Fibroblast of the conjunctiva (primary cell): ENCODE data around the gene SNAP23.
A peak's percentile ranks its signal among the peaks of the same experiment; 100 is the strongest.

ENCODE experiments used
- DNase-seq: peaks from one replicate; pipeline ENCODE4 v3.0.0-alpha.2; 2010; ENCODE audit warnings: low read depth

SNAP23 gene

DNA sequence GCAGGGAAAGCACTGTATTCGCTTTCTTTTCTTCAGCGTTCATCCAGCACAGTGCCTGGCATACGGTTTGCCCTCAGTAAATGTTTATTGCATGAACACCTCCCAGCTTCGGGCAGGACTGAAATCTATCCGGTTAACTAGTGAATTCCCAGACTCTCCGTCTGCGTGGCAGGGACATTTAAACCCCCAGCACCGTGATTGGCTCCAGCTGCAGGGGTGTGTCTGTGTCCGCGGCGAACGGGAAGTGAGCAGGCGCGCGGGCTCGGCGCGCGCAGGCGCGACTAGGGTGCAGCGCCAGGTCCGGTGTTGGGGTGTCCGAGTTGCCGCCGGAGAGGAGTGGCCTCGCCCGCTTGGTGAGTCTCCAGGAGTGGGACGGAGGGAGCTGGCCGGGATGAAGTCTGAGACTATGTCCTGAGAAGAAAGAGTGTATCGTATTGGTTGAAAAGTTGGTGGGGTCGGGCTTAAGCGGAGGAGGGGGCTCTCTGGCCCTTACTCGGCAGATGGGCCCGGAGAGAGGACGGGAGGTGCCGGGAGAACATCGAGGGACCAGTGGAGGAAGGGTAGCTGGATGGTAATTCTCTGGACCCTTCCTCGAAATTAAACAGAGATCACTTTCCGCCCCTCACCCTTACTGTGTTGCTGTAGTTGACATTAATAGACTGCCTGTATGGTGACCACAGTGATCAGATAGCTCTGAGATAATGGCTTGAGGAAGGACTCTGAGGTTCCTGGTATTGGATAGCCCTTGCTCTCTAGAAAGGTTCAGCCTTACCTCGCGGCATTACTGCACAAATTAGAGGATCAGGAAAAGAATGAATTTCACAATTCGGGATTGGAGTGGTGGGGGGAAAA, at the start of gene SNAP23:
SNAP23 (plus strand) TSS at position 274 of the 852 bp plus-strand sequence. CDS start 16,213 bp downstream, outside the sequence.
- DNase-seq = peak; percentile 89

GRCh38 chr15:42447599-42447998, 47.8 kb upstream of the SNAP23 start:
- DNase-seq = no peak

DNA sequence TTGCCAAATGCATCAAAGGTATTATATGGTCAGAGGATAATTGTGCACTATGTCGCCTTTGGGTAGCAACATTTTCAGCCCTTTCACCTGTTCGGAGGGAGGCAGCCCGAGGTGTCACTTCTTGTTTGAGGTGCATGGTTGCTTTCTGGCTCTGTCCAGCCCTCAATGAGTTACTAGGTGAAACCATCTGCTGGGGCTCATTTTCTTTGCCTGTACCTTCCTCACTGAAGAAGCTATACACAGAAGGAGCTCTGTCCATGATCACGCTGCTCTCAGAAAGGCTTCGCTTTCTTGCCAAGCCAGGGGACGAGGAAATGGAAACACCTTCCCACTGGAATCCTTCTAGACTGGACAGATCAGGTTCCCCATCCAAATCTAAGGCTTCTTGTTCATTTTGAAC, 47.2 kb upstream of the SNAP23 start:
- no peak for DNase-seq

GRCh38 chr15:42449770-42450424, 45.5 kb upstream of the SNAP23 start:
- DNase-seq = no peak

- DNase-seq = no peak
These were observed 45.0 kb upstream of the SNAP23 start for GRCh38 chr15:42450425-42450790.

DNA sequence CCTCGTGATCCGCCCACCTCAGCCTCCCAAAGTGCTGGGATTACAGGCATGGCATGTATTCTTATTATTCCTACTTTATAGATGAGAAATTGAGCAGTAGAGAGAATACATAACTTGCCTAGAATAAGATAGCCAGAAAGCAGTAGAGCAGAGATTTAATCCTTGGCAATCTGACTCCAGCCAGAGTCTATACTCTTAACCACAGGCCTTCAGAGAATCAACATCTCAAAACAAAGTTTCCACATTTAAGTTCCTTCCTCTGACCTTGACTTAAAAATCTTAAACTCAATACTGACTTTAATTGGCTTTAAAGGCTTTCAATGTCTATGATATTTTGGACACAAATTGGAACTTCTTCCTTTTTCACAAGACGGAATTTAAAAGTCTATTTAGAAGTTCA, 41.6 kb upstream of the SNAP23 start:
- DNase-seq = no peak

DNA sequence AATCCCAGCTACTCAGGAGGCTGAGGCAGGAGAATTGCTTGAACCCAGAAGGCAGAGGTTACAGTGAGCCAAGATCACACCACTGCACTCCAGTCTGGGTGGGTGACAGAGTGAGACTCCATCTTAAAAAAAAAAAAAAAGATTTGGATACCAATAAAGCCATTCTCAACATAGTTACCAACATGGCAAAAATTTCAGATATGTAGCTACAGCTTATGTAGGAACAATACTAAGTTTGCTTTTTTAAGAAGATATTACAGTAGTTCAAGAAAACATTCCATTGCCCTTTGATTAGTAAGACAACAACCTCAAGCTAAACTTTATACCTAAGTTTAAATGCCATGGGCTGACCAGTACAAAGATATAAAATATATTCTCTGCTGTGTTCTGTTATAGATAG, 38.9 kb upstream of the SNAP23 start:
- DNase-seq = no peak

GRCh38 chr15:42456971-42457370, 38.5 kb upstream of the SNAP23 start:
- peak; percentile 37 for DNase-seq

- DNase-seq = peak; percentile 97
These were observed 37.7 kb upstream of the SNAP23 start for GRCh38 chr15:42457445-42458442.

DNA sequence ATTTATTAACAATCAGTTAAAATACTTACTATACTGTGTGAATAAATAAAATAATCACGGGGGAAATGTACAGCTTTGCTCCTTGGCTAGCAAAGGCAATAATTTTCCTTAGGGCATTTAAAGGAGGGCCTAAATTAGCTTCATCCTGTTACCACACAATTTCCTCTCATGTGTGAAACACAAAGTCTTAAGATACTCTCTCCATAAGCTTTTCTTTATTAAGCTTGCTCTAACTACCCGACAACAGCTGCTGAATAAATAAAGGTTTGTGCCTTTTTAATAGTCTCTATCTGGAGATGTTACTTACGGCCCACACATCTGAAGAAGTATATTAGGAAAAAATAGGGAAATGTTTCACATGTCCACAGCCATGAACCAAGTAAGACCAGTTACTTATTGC, 34.2 kb upstream of the SNAP23 start:
- DNase-seq = no peak

- no peak for DNase-seq
These were observed 29.7 kb upstream of the SNAP23 start for GRCh38 chr15:42465520-42466259.

DNA sequence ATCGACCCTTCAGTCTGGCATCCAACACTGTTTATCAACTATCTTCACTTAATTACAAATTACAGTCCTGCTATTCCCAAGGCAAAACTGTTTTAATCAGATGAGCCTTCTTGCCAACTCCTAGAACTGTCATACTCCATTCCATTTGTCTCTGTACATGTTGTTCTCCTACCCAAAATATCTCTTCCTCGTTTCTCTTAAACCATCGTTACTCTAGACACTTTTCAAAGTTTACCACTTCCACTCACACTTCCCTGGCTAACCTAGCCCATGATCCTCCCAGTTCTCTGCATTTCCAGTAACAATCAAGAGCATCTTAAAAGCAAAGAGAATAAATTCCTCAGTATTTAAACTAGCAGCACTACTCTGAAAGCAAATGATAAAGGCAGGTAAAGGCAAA, 24.4 kb upstream of the SNAP23 start:
- no peak for DNase-seq

GRCh38 chr15:42474827-42475226, 20.6 kb upstream of the SNAP23 start:
- no peak for DNase-seq

DNA sequence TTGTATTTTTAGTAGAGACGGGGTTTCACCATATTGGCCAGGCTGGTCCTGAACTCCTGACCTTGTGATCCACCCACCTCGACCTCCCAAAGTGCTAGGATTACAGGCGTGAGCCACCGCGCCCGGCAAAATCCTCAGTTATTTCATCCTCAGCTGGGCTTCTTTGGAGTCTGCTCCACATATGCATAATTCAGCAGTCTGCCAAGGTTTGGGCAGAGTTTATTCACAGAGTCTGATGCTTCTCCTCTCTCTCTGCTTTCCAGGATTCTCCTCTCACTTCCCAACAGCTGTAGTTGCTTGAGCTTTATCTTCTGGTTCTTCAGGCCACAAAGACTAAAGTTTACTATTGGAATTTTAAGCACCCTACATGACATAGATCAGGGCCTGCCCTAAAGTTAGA, 12.7 kb upstream of the SNAP23 start:
- DNase-seq = no peak

DNA sequence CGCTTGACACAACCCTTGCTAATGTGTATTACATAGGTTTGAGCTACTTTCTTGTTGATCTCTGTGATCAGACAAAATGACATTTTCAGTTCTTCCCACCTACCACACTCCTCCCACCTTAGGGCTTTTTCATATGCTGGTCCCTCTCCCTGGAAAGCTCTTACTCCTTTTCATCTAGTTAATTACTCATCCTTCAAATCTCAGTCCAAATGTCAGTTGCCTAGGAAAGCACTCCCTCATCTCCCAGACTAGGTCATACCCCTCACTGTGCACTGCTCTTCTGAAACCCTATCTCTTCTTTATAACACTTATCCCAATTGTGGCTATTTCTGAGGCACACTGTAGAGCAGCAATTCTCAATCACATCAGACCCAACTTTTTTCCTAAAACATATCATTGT, 11.8 kb upstream of the SNAP23 start:
- DNase-seq = no peak

- DNase-seq = no peak
These were observed 5.2 kb upstream of the SNAP23 start for GRCh38 chr15:42490291-42490670.

DNA sequence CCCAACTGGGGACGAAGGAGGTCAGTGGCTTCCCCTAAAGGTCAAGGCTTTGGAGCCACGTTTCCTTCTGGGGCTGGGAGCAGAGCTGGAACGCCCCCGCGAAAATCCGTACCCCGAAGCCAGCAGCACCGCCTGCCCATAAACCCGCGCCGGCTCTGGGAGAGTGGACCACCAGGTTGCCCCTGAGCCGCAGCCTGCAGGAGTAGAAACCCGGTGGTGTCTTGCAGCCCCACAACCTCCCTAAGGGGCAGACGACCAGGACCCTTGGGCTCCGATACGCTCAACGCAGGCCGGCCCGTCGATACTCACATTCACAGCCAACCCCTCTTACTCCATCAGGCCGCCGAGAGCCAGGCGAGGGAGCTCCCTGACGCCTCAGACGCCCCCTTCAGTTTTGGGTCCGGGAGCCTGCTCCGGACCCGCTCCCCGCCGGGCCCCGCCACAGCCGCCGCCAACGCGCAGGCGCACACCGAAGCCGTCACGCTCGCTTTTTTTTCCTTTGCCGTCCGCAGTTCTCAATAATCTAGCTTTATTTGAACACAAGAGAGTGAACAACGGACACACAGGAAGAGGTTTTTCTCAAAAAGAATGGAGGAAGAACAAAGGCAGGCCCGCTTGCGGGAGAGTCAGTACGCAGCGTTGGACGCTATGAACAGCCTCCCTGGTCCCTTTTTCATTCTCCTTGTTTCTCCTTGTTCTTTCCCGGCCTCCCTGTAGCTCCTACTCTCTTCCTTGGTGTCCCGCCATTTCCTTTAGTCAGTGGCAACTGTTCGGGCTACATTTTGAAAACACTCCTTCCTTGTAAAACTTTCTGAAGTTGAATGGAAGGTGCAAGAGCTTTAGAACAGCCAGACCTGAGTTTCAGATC, 4.5 kb upstream of the SNAP23 start, which contains the start of gene ZNF106:
ZNF106 (minus strand) TSS at position 471 of the 868 bp plus-strand sequence. CDS start 18,852 bp downstream, outside the sequence.
- peak; percentile 85 for DNase-seq

DNA sequence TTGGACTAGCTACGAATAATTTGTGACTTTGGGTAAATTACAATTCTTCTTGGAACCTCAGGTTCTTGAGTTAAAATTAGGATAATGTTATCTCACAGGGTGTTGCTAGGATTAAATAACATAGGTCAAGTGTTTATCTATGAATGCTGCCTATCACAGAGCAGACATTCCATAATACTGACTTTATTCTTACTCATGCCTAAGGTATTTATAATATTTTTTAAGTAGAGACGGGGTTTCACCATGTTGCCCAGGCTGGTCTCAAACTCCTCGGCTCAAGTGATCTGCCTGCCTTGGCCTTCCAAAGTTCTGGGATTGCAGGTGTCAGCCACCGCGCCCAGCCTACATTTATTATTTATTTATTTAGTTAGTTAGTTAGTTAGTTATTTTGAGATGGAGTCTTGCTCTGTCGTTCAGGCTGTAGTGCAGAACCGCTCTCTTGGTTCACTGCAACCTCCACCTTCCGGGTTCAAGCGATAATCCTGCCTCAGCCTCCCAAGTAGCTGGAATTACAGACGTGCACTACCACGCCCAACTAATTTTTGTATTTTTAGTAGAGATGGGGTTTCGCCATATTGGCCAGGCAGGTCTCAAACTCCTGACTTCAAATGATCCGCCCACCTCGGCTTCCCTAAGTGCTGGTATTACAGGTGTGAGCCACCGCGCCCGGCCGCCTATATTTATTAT, 3.8 kb upstream of the SNAP23 start:
- DNase-seq = peak; percentile 28

DNA sequence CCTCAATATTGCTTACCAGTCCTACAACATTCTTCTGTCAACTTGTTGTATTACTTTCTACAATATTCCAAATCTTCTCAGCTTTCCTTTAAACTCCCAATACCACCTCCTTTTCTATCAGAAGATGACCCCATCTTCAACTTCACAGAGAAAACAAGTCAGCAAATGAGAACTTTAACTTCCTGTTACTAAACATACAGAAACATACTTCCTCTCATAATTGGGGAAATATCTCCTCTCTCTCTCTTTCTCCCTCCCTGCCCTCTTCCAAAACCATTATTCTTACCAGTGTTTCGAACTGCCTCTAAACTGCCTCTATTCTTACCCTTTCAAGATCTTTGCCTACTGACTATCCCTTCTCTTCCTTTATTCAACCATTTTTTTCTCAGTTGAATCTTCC, 1.8 kb upstream of the SNAP23 start:
- DNase-seq = no peak

- DNase-seq = peak; percentile 47
These were observed 455 bp upstream of the SNAP23 start for GRCh38 chr15:42494998-42495360.
